SU-DHL-6 (cell line): ENCODE data around the gene CMTR2.

Experiments used
- CTCF ChIP-seq: fragments of 200-600 bp; sonication (generic); IDR thresholded peaks from one replicate; pipeline ENCODE4 v1.5.1; 2017; ENCODE audit warnings: antibody characterized with exemption, mild to moderate bottlenecking, low read length, moderate library complexity; ENCODE audit not compliant: insufficient read depth, poor library complexity, severe bottlenecking
- EZH2phosphoT487 ChIP-seq: fragments of 200-600 bp; sonication (generic), shearing (Covaris generic); conservative IDR thresholded peaks from 2 replicates; pipeline ENCODE4 v1.6.1; 2018; ENCODE audit warnings: mild to moderate bottlenecking, antibody characterized with exemption, low read length, moderate library complexity, mixed read lengths

GRCh38 chr16:71283612-71284011 is 5.6 kb downstream of the CMTR2 start:
- no peak for TF ChIP-seq CTCF
- TF ChIP-seq EZH2phosphoT487 = no peak
